ENCODE results near the gene DNAH2.

DNAH2 gene

GRCh38 chr17:7711051-7711755 lies 6.3 kb upstream of the DNAH2 start:
- TF ChIP-seq, protein P1, sequence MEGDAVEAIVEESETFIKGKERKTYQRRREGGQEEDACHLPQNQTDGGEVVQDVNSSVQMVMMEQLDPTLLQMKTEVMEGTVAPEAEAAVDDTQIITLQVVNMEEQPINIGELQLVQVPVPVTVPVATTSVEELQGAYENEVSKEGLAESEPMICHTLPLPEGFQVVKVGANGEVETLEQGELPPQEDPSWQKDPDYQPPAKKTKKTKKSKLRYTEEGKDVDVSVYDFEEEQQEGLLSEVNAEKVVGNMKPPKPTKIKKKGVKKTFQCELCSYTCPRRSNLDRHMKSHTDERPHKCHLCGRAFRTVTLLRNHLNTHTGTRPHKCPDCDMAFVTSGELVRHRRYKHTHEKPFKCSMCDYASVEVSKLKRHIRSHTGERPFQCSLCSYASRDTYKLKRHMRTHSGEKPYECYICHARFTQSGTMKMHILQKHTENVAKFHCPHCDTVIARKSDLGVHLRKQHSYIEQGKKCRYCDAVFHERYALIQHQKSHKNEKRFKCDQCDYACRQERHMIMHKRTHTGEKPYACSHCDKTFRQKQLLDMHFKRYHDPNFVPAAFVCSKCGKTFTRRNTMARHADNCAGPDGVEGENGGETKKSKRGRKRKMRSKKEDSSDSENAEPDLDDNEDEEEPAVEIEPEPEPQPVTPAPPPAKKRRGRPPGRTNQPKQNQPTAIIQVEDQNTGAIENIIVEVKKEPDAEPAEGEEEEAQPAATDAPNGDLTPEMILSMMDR (conservative IDR thresholded peaks at IDR 0.05) = no peak
- H3K27ac ChIP-seq = no peak overlapping the region

- H3K27ac ChIP-seq = no peak overlapping the region; the same call in 1 of the 2 replicates
Measured at GRCh38 chr17:7712111-7712771, 5.3 kb upstream of the DNAH2 start.

DNA sequence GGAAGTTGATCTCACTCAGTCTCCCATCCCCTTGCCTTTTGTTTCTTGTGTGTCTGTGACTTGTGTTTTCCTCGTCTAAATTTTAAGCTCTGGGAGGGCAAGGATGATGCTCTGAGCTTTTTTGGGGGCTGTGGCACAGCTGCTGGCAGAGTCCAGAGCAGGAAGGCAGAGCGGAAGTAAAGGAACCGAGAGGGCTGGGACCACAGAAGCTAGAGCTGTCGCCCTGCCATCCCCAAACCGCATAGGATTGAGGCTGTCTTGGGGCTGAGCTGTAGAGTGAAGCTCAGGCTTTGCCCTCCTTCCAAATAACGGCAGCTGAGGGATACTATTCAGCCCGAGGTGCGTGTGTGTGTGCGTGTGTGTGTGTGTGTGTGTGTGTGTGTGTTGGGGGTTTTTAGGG lies 3.8 kb upstream of the DNAH2 start:
- H3K27ac ChIP-seq = no peak overlapping the region
- TF ChIP-seq, protein P1 (conservative IDR thresholded peaks at IDR 0.05) = no peak

More at GRCh38 chr17:7712111-7712771, 5.3 kb upstream of the DNAH2 start:
- TF ChIP-seq, protein P1 (conservative IDR thresholded peaks at IDR 0.05) = no peak

DNA sequence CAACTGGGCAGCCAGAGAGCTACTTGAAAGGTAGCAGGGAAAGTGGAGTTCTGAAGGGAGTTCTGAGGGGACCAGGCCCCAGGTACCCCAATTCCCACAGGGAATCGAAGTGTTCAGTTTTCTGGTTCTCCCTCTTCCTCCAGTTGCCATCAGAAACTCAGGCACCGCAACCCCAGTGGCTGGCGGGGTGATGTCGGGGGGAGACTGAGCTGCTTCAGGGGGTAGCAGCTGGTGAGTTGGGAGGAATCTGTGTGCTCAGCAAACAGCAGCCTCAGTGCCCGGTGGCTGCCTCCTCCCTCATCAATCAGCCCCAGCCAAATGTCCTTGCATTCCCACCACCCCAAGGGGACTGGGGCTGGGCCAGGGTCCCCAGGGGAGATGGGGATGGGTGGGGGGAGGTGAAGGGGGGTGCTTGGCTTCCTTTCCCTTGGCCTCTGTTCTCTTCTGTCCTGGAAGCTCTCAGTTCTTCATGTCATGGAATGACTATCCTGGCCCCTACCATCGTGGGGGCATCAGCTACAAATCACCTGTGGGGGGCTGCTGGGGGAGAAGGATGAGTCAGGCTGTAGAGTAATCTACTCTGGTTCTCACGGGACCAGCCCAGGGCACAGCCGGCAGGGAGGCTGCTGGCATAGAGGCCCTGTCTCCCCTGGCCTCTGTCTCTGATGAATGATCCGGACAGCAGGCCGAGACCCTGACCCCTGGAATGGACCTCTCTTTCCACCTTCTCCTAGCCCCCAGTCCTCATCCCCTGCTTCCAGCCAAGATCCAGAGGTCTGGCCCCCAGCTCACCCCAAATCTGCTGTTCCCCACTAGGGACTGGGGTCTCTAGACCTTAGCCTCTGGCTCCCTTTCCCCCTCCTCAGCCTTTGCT lies 2.6 kb upstream of the DNAH2 start:
- no peak overlapping the region for H3K27ac ChIP-seq
- TF ChIP-seq, protein P1 (conservative IDR thresholded peaks at IDR 0.05) = no peak

DNA sequence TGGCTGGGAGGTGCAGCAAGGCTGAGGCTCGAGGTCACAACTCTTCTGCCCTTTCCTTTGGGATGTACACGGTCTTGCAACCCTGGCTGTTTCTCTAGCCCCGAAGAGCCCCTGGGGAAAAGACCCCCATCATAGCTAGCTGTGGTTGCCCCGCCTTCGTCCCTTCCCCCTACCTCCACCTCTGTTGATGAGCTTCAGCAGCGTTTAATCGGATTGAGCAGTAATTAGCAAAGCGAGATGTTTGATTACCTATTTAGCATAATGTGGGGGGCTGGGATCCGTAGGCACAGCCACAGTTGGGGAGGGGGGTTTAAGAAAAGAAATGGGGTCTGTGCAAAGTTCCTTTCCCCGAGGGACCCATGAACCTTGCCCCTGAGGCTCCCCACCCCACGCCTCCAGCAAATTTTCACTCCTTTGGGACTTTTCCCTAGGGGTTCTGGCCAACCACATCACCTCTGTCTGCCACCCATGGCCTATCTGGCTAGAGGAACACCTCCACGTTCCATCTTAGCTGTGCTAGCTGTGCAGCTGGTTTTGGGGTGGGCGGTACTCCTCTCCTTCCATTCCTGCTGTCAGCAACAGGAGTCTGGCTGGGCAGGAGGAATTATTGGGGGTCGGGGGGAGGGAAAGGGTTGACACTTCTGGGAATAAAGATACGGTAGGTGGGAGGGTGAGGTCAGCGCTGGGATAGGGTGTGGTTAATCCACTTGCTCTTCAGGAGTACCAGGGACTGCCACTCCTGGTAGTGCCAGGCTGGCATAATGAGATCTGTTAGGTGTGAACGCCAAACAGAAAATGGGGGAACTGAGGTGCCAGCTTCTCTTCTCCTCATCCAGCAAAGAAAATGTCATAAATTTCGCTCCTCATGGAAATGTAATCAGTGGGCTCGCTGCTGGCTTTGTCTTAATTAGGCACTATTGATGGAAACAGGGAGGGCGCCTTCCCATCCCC lies 1.3 kb upstream of the DNAH2 start:
- TF ChIP-seq, protein P1 (conservative IDR thresholded peaks at IDR 0.05) = no peak
- peak overlapping the region; percentile 63; the same call in 1 of the 2 replicates for H3K27ac ChIP-seq

GRCh38 chr17:7717756-7718350 lies 309 bp downstream of the DNAH2 start:
- TF ChIP-seq, protein P1 (conservative IDR thresholded peaks at IDR 0.05) = no peak
- H3K27ac ChIP-seq = no peak overlapping the region
